GM19455 (cell line): Measurements from ENCODE around the gene ROPN1B.

ENCODE experiments used
- ATAC-seq: cut with Tn5 transposase; IDR thresholded peaks from one replicate; pipeline ENCODE4 v1.9.1; 2021; ENCODE audit not compliant: unreplicated experiment

ROPN1B gene

DNA sequence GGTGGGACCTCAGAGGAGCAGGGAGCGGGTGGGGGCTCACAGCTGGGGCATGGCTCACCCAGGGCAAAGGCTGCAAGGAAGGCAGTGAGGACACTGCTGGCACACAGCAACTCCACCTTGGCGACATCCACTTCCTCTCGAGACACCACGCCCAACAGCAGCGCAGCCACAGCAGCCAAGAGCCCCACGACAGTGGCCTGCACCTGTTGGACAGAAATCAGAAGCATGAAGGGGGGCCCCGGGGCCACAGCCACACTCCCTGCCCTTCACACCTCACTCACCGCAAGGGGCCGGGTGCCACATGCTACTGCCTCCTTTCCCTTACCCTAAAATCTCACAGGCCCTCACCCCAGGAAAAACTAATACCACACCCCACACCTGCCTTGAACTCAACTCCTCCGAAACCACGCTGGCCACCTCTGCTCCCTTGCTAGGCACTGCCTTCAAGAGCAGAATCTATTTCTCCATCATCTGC lies 57.3 kb downstream of the ROPN1B start:
- ATAC-seq = no peak

GRCh38 chr3:126026761-126027160 lies 57.8 kb downstream of the ROPN1B start:
- no peak for ATAC-seq

DNA sequence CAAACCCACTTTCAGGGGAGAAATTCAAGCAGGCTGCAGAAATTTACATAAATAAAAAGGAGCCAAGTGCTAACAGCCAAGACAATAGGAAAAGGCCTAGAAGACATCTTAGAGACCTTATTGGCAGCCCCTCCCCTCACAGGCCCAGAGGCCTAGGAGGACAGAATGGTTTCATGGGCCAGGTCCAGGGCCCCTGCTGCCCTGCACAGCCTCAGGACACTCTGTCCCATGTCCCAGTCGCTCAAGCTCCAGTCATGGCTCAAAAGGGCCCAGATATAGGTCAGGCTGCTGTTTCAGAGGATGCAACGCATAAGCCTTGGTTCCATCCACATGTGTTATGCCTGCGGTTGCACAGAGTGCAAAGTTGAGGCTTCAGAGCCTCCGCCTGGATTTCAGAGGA lies 59.1 kb downstream of the ROPN1B start:
- ATAC-seq = no peak

DNA sequence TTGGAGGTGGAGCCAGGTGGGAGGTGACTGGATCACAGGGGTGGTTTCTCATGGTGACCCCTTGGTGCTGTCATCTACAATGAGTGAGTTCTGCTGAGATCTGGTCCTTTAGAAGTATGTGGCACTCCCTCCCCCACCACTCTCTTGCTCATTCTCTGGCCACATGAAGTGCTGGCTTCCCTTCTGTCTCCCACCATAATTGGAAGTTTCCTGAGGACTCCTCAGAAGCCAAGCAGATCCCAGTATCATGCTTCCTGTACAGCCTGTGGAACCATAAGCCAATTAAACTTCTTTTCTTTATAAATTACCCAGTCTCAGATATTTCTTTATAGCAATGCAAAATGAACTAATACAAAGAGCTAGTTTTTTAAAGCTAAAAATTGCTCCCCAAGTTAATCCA lies 60.3 kb downstream of the ROPN1B start:
- no peak for ATAC-seq

DNA sequence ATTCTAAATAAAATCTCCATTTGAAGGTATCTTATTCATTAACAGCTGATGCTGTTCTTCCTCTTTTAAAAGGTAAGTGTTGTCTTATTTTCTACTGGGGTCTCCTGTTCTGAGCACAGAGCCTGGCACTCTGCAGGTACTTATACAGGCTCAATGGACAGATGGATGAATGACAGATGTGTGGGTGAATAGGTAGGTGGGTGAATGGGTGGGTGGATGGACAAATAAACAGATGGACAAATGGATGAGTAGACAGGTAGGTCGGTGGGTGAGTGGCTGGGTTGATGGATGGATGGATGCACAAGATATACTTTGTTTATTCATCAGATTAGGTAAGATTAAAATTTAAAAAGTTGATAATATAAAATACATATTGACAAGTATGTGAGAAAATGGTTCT lies 61.5 kb downstream of the ROPN1B start:
- no peak for ATAC-seq

DNA sequence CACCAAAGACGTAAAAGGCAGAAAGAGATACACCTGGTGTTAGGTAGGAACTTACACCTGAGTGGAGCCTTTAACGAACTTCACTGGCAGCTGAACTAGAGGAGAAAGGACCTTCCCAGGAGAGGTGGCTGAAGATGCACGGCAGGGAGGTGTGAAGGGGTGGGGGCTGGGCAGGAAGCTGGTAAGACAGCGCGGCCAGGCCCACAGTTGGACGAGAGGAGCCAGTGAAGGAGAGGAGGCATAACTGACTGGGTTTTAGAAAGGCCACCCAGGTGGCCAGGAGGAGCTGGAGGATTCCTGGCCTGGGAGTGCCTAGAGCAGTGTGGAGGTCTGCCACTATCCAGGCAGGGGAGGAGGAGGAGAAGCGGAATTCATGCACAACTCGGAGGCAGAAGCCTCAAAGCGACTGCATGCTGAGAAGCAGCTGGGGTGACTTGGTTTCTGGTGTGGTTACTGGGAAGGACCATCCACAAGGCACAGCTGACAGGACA lies 63.0 kb downstream of the ROPN1B start:
- no peak for ATAC-seq
